GM21390 (cell line): ENCODE data around the gene OR9A4.
"Not testable (repeated sequence)": the region's sequence is repeated elsewhere in the genome, so short reads cannot be mapped to it uniquely, and the experiment has no call there.

ENCODE experiments used
- ATAC-seq: cut with Tn5 transposase; IDR thresholded peaks from one replicate; pipeline ENCODE4 v1.9.1; 2021; ENCODE audit not compliant: unreplicated experiment

Gene OR9A4

GRCh38 chr7:141916099-141916498, at the start of gene OR9A4:
Gene OR9A4 (plus strand): TSS chr7:141916399. CDS start chr7:141918876, 2,477 bp downstream.
- ATAC-seq = no peak

GRCh38 chr7:141866974-141867373, 49.2 kb upstream of the OR9A4 start:
- no peak for ATAC-seq

- ATAC-seq = no peak
Observed at GRCh38 chr7:141872931-141873330, 43.3 kb upstream of the OR9A4 start.

- peak; percentile 78 for ATAC-seq
Observed at GRCh38 chr7:141874787-141875186, 41.4 kb upstream of the OR9A4 start.

GRCh38 chr7:141875453-141875852, 40.7 kb upstream of the OR9A4 start:
- ATAC-seq = no peak

GRCh38 chr7:141876371-141876770, 39.8 kb upstream of the OR9A4 start:
- ATAC-seq = no peak

GRCh38 chr7:141877365-141877764, 38.8 kb upstream of the OR9A4 start:
- ATAC-seq = no peak

- ATAC-seq = no peak
Observed at GRCh38 chr7:141880960-141881359, 35.2 kb upstream of the OR9A4 start.

- peak; percentile 71 for ATAC-seq
Observed at GRCh38 chr7:141884539-141885225, 31.5 kb upstream of the OR9A4 start.

- ATAC-seq = no peak
Observed at GRCh38 chr7:141889321-141889720, 26.9 kb upstream of the OR9A4 start.

GRCh38 chr7:141891336-141891735, 24.9 kb upstream of the OR9A4 start:
- ATAC-seq = no peak

- ATAC-seq = not testable (repeated sequence)
Observed at GRCh38 chr7:141899366-141899765, 16.8 kb upstream of the OR9A4 start.

- ATAC-seq = no peak
Observed at GRCh38 chr7:141906285-141906684, 9.9 kb upstream of the OR9A4 start.

GRCh38 chr7:141911391-141911790, 4.8 kb upstream of the OR9A4 start:
- no peak for ATAC-seq

- ATAC-seq = peak; percentile 49
Observed at GRCh38 chr7:141915565-141915964, 634 bp upstream of the OR9A4 start.

- ATAC-seq = no peak
Observed at GRCh38 chr7:141920281-141920680, 4.1 kb downstream of the OR9A4 start.

- no peak for ATAC-seq
Observed at GRCh38 chr7:141928146-141928844, 12.1 kb downstream of the OR9A4 start.

GRCh38 chr7:141928845-141929195, 12.6 kb downstream of the OR9A4 start:
- no peak for ATAC-seq

GRCh38 chr7:141930211-141930610, 14.0 kb downstream of the OR9A4 start:
- no peak for ATAC-seq

- no peak for ATAC-seq
Observed at GRCh38 chr7:141941075-141941474, 24.9 kb downstream of the OR9A4 start.

GRCh38 chr7:141943846-141944245, 27.6 kb downstream of the OR9A4 start:
- no peak for ATAC-seq

- no peak for ATAC-seq
Observed at GRCh38 chr7:141944811-141945210, 28.6 kb downstream of the OR9A4 start.

- no peak for ATAC-seq
Observed at GRCh38 chr7:141945356-141945755, 29.2 kb downstream of the OR9A4 start.
